NCI-H2227 (cell line): ENCODE measurements around the gene PCA3.

Experiments
- DNase-seq: peaks from one replicate; lab custom pipeline; 2025; ENCODE audit not compliant: unreplicated experiment; lab: John Stamatoyannopoulos, UW

Gene PCA3

GRCh38 chr9:76820431-76820830 lies 56.2 kb downstream of the PCA3 start:
- no peak for DNase-seq

- DNase-seq = no peak
These were observed 63.2 kb downstream of the PCA3 start for GRCh38 chr9:76827296-76828080.

- DNase-seq = no peak
These were observed 64.2 kb downstream of the PCA3 start for GRCh38 chr9:76828447-76828846.

GRCh38 chr9:76835571-76836283 lies 71.5 kb downstream of the PCA3 start:
- no peak for DNase-seq
